Mesothelial cell of epicardium (in vitro differentiated cells): ENCODE data around the gene DOK6. TPM values are rescaled to one million over a fixed set of nuclear protein-coding genes. Genes with fewer than 3 reads are reported as not detected.

ENCODE experiments used
- DNase-seq, 2 experiments: peaks; one replicate each; pipeline ENCODE4 v3.0.0; 2021; ENCODE audit warnings: low spot score in 2 of 2; ENCODE audit not compliant: unreplicated experiment in 2 of 2
- H3K27ac Mint-ChIP-seq: 2 replicates; pipeline ENCODE4 v1.8.0; 2021; ENCODE audit warnings: mixed read lengths
- H3K27me3 Mint-ChIP-seq: 2 replicates; pipeline ENCODE4 v1.8.0; 2021; ENCODE audit warnings: low read depth, mixed read lengths
- H3K36me3 Mint-ChIP-seq: 2 replicates; pipeline ENCODE4 v1.8.0; 2021; ENCODE audit warnings: mixed read lengths
- H3K4me1 Mint-ChIP-seq: 2 replicates; pipeline ENCODE4 v1.8.0; 2021; ENCODE audit warnings: mixed read lengths
- H3K4me3 Mint-ChIP-seq: 2 replicates; pipeline ENCODE4 v1.8.0; 2021; ENCODE audit warnings: mild to moderate bottlenecking, moderate library complexity, mixed read lengths
- H3K9me3 Mint-ChIP-seq: 2 replicates; pipeline ENCODE4 v1.8.0; 2021; ENCODE audit warnings: mixed read lengths
- total RNA-seq: library from RNA; stranded (reverse); gene quantifications from 3 replicates; pipeline ENCODE4 v1.2.1, GENCODE V29; 2021
- TF ChIP-seq, protein P1 (sequence below): fragments of 200-600 bp; sonication (generic); IDR thresholded peaks from one replicate; pipeline ENCODE4 v1.5.0; 2021; ENCODE audit warnings: antibody characterized with exemption; ENCODE audit not compliant: unreplicated experiment

DOK6 gene
- total RNA-seq, 1 donor from 2014 or later, result 4.9 TPM

DNA sequence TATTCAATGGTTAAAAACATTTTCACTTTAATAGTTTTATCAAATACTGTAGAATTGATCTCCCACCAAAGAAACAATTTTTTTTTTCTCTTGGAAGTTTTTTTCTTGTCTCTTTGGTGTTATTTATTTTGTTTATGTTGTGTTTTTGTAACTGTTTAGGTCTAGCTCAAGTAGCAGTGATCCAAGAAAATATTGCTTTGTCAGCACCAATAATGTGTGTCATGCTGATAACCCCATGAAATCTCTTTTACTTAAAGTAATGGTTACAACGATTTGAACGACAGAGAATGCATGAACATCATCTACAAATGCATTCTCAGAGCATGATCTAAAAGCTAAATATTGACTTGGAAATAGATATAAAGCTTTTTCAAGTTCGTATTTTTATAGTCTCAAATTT lies 122.9 kb downstream of the DOK6 start:
- Mint-ChIP-seq H3K27me3 (no peaks in the 10 kb centered on the region), H3K36me3 (no peaks in the 10 kb centered on the region), H3K27ac (no peak overlapping the region), H3K4me3 (no peak overlapping the region), H3K4me1 (no peaks in the 10 kb centered on the region), H3K9me3 (no peaks in the 10 kb centered on the region)
- TF ChIP-seq, protein P1, sequence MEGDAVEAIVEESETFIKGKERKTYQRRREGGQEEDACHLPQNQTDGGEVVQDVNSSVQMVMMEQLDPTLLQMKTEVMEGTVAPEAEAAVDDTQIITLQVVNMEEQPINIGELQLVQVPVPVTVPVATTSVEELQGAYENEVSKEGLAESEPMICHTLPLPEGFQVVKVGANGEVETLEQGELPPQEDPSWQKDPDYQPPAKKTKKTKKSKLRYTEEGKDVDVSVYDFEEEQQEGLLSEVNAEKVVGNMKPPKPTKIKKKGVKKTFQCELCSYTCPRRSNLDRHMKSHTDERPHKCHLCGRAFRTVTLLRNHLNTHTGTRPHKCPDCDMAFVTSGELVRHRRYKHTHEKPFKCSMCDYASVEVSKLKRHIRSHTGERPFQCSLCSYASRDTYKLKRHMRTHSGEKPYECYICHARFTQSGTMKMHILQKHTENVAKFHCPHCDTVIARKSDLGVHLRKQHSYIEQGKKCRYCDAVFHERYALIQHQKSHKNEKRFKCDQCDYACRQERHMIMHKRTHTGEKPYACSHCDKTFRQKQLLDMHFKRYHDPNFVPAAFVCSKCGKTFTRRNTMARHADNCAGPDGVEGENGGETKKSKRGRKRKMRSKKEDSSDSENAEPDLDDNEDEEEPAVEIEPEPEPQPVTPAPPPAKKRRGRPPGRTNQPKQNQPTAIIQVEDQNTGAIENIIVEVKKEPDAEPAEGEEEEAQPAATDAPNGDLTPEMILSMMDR, result no peak
- DNase-seq, result no peak

DNA sequence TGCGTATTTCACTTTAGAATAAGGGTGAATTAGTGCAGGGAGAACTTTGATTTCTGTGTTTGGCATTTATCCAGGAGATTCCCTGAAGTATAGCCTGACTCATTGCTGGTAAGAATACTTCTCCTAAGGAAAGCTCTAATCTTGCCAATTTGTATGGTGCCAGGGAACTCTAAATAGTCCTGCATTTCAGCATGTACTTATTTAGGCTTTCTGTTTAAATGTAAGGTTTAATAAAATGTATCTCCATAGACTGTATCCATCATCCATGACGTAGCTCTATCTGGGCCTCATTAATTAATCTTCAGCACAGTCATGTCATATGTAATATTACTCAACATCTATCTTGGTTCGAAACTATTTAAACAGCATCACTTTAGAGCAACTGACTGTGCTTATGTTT lies 127.7 kb downstream of the DOK6 start:
- Mint-ChIP-seq H3K4me3 (no peak overlapping the region), H3K36me3 (no peaks in the 10 kb centered on the region)
- no peak for DNase-seq

DNA sequence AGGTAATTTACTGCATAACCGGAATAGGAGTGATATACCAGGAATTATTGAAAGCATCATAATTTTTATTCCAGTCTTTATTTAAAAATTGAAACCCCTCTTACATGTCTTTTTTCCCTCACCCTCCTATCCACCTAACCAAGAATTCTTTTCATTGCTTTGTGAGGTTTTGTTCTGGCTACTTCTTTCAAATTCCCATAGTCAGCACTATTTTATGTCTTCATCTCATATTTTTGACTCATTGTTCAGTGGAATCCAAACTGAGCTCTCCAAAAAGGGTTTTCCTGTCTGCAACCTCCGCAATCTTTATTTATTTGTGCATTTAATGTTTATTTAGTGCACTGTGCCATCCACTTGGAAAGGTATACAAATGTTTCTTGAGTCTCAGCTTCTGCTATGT lies 128.5 kb downstream of the DOK6 start:
- no peaks in the 10 kb centered on the region for H3K36me3 Mint-ChIP-seq
- peaks cover 5% of the 10 kb centered on the region for H3K4me1 Mint-ChIP-seq
- H3K27ac Mint-ChIP-seq, result no peak overlapping the region
- no peak for DNase-seq
- peaks cover 8% of the 10 kb centered on the region for H3K9me3 Mint-ChIP-seq
- H3K27me3 Mint-ChIP-seq, result no peaks in the 10 kb centered on the region
- no peak overlapping the region for H3K4me3 Mint-ChIP-seq
- TF ChIP-seq, protein P1, result no peak

More for the DNA sequence above, 127.7 kb downstream of the DOK6 start:
- Mint-ChIP-seq H3K27ac (no peak overlapping the region), H3K27me3 (no peaks in the 10 kb centered on the region), H3K9me3 (peaks cover 8% of the 10 kb centered on the region), H3K4me1 (peaks cover 5% of the 10 kb centered on the region)
- TF ChIP-seq, protein P1, result no peak

DNA sequence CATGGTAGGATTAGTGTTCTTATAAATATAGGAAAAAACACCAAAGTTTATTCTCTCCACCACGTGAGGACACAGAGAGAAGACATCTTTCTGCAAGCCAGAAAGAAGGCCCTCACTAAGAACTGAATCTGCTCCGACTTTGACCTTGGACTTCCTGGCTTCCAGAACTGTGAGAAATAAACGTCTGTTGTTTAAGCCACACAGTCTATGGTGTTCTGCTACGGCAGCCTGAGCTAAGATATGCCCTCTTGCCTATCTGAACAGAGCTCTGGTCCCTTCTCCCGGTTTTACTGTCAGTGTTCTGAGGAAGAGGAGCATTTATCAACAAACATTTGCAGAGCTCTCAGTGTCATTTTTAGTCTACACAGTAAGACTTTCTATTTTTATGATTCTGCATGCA lies 131.3 kb downstream of the DOK6 start:
- TF ChIP-seq, protein P1, result no peak
- Mint-ChIP-seq H3K4me1 (peaks cover 5% of the 10 kb centered on the region), H3K4me3 (no peak overlapping the region), H3K36me3 (no peaks in the 10 kb centered on the region), H3K9me3 (peaks cover 8% of the 10 kb centered on the region), H3K27me3 (no peaks in the 10 kb centered on the region), H3K27ac (no peak overlapping the region)
- no peak for DNase-seq

DNA sequence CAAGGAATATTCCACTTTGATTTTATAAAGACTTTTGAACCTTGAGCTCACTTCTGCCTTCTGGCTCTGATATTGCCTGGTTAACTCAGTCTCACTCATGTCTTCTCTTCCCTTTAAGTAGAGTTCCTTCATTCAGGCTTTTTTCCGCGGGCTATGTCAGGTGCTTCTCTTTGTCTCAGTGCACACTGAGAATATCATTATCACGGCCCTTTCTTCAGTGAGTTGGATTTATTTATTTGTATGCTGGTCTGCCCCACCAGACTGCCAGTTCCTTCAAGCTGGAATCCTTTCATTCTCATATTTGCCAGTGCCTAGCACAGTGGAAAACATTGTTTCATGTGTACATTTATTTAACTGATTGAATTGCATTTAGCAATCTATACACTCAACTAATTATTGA lies 136.5 kb downstream of the DOK6 start:
- Mint-ChIP-seq H3K27ac (no peak overlapping the region), H3K4me3 (no peak overlapping the region)
- TF ChIP-seq, protein P1, result no peak

DNA sequence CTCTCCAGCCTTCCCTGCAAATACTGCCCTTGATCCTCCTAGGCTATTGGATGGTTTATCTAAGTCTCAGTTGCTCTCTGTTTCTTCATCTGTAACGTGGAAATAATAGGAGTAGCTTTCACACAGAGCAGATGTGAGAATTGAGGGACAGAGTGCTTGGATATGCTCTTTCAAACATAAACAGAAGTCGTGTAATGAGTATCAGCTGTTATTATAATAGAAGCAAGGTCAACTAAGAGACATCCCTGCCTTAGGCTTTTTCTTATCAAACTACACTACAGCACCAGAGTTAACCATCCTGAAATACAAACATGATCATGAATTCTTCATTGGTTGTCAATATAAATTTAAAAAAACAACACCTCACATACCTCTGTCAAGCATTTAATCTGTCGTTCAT lies 138.2 kb downstream of the DOK6 start:
- H3K27ac Mint-ChIP-seq, result no peak overlapping the region
- H3K27me3 Mint-ChIP-seq, result no peaks in the 10 kb centered on the region
- no peak for DNase-seq
- peaks cover 4% of the 10 kb centered on the region for H3K4me1 Mint-ChIP-seq
- H3K36me3 Mint-ChIP-seq, result no peaks in the 10 kb centered on the region
- peaks cover 13% of the 10 kb centered on the region for H3K9me3 Mint-ChIP-seq
- TF ChIP-seq, protein P1, result no peak
- no peak overlapping the region for H3K4me3 Mint-ChIP-seq

More for the DNA sequence above, 136.5 kb downstream of the DOK6 start:
- Mint-ChIP-seq H3K36me3 (no peaks in the 10 kb centered on the region), H3K4me1 (peaks cover 4% of the 10 kb centered on the region), H3K9me3 (peaks cover 13% of the 10 kb centered on the region), H3K27me3 (no peaks in the 10 kb centered on the region)
- DNase-seq, result no peak
